Neural progenitor cell (in vitro differentiated cells): ENCODE data around the gene DRG2.

Experiments used
- CTCF ChIP-seq: fragments of 200-600 bp; sonication (generic); IDR thresholded peaks from 2 replicates; pipeline ENCODE4 v1.5.1; 2017; ENCODE audit warnings: antibody characterized with exemption, mild to moderate bottlenecking
- EZH2 ChIP-seq: fragments of 200-600 bp; sonication (generic); IDR thresholded peaks from 2 replicates; pipeline ENCODE4 v1.6.1; 2017; ENCODE audit warnings: antibody characterized with exemption, mild to moderate bottlenecking, moderate library complexity

GRCh38 chr17:18124345-18125126 is 36.8 kb downstream of the DRG2 start:
- TF ChIP-seq CTCF (no peak), EZH2 (no peak)
